Psoas muscle (tissue), 7 donors: ENCODE measurements around the gene TUFT1. TPM values are rescaled to one million over a fixed set of nuclear protein-coding genes. Genes with fewer than 3 reads are reported as not detected.

Experiments used
- polyA plus RNA-seq, 3 donors: library from polyadenylated mRNA; stranded (reverse); fragments of 200-250 nt; gene quantifications; one replicate each; pipeline ENCODE4 v1.2.3, GENCODE V29; 2013
- total RNA-seq, 4 donors: library from RNA; stranded (reverse); fragmentation: NEBNext Ultra II Directional in 2 of 4; extraction: Animal tissue kit (Norgen Biotek cat#: 25700) in 2 of 4; gene quantifications; one replicate each; pipeline versions ENCODE4 v1.2.1 to v1.2.4, GENCODE V29; 2021 to 2023
- donor health status: healthy with polysubstance abuse.
- donor health status: DM: no; HTN: no; CAD: no; lungs with moderate emphysema.
- donor health status: Bipolar disorder and iron deficiency.
- donor health status: healthy.
- donor health status: DM: no; HTN: no; CAD: no.
- donor health status: DM: no; HTN: no; CAD: no.
- donor health status: DM: yes; HTN: yes; CAD: no.

The TUFT1 gene
- total and polyA plus RNA-seq, 7 donors: 0.86 to 5.3 (median 1.2) TPM

Other genes starting within 250 kb of the TUFT1 start
- gene PI4KB, start 212.9 kb upstream of the TUFT1 start, total RNA-seq: 10 to 100 TPM; 51.9 to 96.4 (median 78.8) TPM
- 10 to 100 TPM; 42.6 to 66.3 (median 53.2) TPM for gene PI4KB, start 212.9 kb upstream of the TUFT1 start, polyA plus RNA-seq
- gene RFX5, start 193.1 kb upstream of the TUFT1 start, total RNA-seq: 10 to 100 TPM; 16.9 to 38.7 (median 21.6) TPM
- 10 to 100 TPM in 1 of 3 donors, 1 to 10 TPM in 2; 4.7 to 36.3 (median 8.5) TPM for gene RFX5, start 193.1 kb upstream of the TUFT1 start, polyA plus RNA-seq
- gene SELENBP1, start 167.6 kb upstream of the TUFT1 start, total RNA-seq: 10 to 100 TPM; 19.7 to 89.2 (median 56.3) TPM
- 10 to 100 TPM; 12.7 to 41.2 (median 26.7) TPM for gene SELENBP1, start 167.6 kb upstream of the TUFT1 start, polyA plus RNA-seq
- 100 to 1,000 TPM; 149 to 285 (median 230) TPM for gene PSMB4, start 140.7 kb upstream of the TUFT1 start, total RNA-seq
- 100 to 1,000 TPM; 354 to 521 (median 465) TPM for gene PSMB4, start 140.7 kb upstream of the TUFT1 start, polyA plus RNA-seq
- gene POGZ, start 80.8 kb upstream of the TUFT1 start, total RNA-seq: 10 to 100 TPM; 26.5 to 45.1 (median 41.8) TPM
- 10 to 100 TPM in 1 of 3 donors, 1 to 10 TPM in 2; 6.7 to 13.8 (median 8.5) TPM for gene POGZ, start 80.8 kb upstream of the TUFT1 start, polyA plus RNA-seq
- gene CGN, start 28.9 kb upstream of the TUFT1 start, total RNA-seq: under 1 TPM in 2 of 4 donors, not detected in 2; 0.10 to 0.21 TPM
- gene CGN, start 28.9 kb upstream of the TUFT1 start, polyA plus RNA-seq: under 1 TPM; 0.03 to 0.12 (median 0.05) TPM
- 10 to 100 TPM; 39.8 to 47.2 (median 43.3) TPM for gene SNX27, start 71.7 kb downstream of the TUFT1 start, total RNA-seq
- gene SNX27, start 71.7 kb downstream of the TUFT1 start, polyA plus RNA-seq: 10 to 100 TPM; 10.7 to 41.0 (median 11.2) TPM
- gene CELF3, start 176.5 kb downstream of the TUFT1 start, total RNA-seq: not detected
- gene CELF3, start 176.5 kb downstream of the TUFT1 start, polyA plus RNA-seq: under 1 TPM in 1 of 3 donors, not detected in 2; 0.04 TPM
- 1 to 10 TPM in 2 of 4 donors, not detected in 2; 3.8 to 5.2 TPM for gene RIIAD1, start 181.2 kb downstream of the TUFT1 start, total RNA-seq
- gene RIIAD1, start 181.2 kb downstream of the TUFT1 start, polyA plus RNA-seq: 1 to 10 TPM in 2 of 3 donors, under 1 TPM in 1; 0.34 to 2.6 (median 2.4) TPM
- gene MRPL9, start 223.2 kb downstream of the TUFT1 start, total RNA-seq: 10 to 100 TPM; 63.5 to 95.4 (median 71.3) TPM
- 100 to 1,000 TPM in 2 of 3 donors, 10 to 100 TPM in 1; 73.3 to 132 (median 111) TPM for gene MRPL9, start 223.2 kb downstream of the TUFT1 start, polyA plus RNA-seq